ENCODE data around the gene TMEM266.

TMEM266 gene

GRCh38 chr15:76098685-76099084 is 38.9 kb downstream of the TMEM266 start:
- Mint-ChIP-seq H3K4me1 (peaks cover 12% of the 10 kb centered on the region), H3K27me3 (ENCODE audit: low read depth, poor library complexity) (peaks cover 58% of the 10 kb centered on the region)

DNA sequence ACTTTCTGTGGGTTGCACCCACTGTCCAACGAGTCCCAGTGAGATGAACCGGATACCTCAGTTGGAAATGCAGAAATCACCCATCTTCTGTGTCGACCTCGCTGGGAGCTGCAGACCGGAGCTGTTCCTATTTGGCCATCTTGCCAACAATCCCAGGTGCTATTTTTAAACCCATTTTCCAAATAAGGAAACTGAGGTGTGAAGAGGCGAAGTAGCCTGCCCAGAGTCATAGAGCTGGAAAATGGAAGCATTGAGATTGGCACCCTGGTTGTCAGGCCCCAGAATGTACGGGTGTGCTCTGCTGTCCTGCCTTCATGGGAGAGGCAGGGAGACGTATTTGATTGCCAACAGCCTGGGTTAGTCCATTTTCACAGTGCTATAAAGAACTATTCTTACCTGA is 39.6 kb downstream of the TMEM266 start:
- peaks cover 56% of the 10 kb centered on the region for H3K27me3 Mint-ChIP-seq (ENCODE audit: low read depth, poor library complexity)
- no peaks in the 10 kb centered on the region for H3K36me3 Mint-ChIP-seq (ENCODE audit: low read depth)
- peaks cover 30% of the 10 kb centered on the region for H3K9me3 Mint-ChIP-seq
- H3K4me3 Mint-ChIP-seq = no peak overlapping the region
- peaks cover 12% of the 10 kb centered on the region for H3K4me1 Mint-ChIP-seq
- no peak for DNase-seq
- TF ChIP-seq, protein P1, sequence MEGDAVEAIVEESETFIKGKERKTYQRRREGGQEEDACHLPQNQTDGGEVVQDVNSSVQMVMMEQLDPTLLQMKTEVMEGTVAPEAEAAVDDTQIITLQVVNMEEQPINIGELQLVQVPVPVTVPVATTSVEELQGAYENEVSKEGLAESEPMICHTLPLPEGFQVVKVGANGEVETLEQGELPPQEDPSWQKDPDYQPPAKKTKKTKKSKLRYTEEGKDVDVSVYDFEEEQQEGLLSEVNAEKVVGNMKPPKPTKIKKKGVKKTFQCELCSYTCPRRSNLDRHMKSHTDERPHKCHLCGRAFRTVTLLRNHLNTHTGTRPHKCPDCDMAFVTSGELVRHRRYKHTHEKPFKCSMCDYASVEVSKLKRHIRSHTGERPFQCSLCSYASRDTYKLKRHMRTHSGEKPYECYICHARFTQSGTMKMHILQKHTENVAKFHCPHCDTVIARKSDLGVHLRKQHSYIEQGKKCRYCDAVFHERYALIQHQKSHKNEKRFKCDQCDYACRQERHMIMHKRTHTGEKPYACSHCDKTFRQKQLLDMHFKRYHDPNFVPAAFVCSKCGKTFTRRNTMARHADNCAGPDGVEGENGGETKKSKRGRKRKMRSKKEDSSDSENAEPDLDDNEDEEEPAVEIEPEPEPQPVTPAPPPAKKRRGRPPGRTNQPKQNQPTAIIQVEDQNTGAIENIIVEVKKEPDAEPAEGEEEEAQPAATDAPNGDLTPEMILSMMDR (IDR thresholded peaks at IDR 0.05) = no peak
- no peak overlapping the region for H3K27ac Mint-ChIP-seq

More at GRCh38 chr15:76098685-76099084, 38.9 kb downstream of the TMEM266 start:
- TF ChIP-seq, protein P1 (IDR thresholded peaks at IDR 0.05) = no peak
- peak; percentile 45 for DNase-seq
- H3K9me3 Mint-ChIP-seq = peaks cover 37% of the 10 kb centered on the region
- no peaks in the 10 kb centered on the region for H3K36me3 Mint-ChIP-seq (ENCODE audit: low read depth)
- no peak overlapping the region for H3K27ac Mint-ChIP-seq
- H3K4me3 Mint-ChIP-seq = no peak overlapping the region

- peaks cover 48% of the 10 kb centered on the region for H3K27me3 Mint-ChIP-seq (ENCODE audit: low read depth, poor library complexity)
- TF ChIP-seq, protein P1 (IDR thresholded peaks at IDR 0.05) = no peak
Measured at GRCh38 chr15:76100361-76100760, 40.6 kb downstream of the TMEM266 start.

DNA sequence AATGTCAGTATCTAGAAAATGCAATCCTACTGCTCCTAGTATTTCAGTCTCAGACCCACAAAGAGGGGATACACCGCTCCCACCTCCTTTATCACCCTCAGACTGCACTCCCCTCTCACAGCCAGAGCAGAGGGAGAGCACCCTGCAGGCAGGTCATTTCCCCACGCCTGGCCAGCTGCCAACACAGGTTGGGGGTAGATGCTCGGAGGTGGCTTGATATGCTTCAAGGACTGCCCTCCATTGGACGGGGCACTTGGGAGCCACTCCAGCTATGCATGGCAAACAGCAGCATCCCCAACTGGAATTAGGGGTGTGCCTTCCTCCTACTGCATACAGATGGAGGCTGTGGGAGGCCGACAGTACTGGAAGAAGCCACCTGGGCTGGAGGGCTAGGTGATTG is 41.9 kb downstream of the TMEM266 start:
- TF ChIP-seq, protein P1 (IDR thresholded peaks at IDR 0.05) = no peak
- Mint-ChIP-seq H3K4me3 (no peak overlapping the region), H3K4me1 (peaks cover 12% of the 10 kb centered on the region), H3K27ac (no peak overlapping the region), H3K9me3 (peaks cover 16% of the 10 kb centered on the region), H3K36me3 (ENCODE audit: low read depth) (no peaks in the 10 kb centered on the region), H3K27me3 (ENCODE audit: low read depth, poor library complexity) (peaks cover 43% of the 10 kb centered on the region)
- no peak for DNase-seq

More at GRCh38 chr15:76100361-76100760, 40.6 kb downstream of the TMEM266 start:
- H3K4me3 Mint-ChIP-seq = no peak overlapping the region
- H3K36me3 Mint-ChIP-seq (ENCODE audit: low read depth) = no peaks in the 10 kb centered on the region
- no peak overlapping the region for H3K27ac Mint-ChIP-seq
- H3K9me3 Mint-ChIP-seq = peaks cover 21% of the 10 kb centered on the region
- H3K4me1 Mint-ChIP-seq = peaks cover 12% of the 10 kb centered on the region
- no peak for DNase-seq

DNA sequence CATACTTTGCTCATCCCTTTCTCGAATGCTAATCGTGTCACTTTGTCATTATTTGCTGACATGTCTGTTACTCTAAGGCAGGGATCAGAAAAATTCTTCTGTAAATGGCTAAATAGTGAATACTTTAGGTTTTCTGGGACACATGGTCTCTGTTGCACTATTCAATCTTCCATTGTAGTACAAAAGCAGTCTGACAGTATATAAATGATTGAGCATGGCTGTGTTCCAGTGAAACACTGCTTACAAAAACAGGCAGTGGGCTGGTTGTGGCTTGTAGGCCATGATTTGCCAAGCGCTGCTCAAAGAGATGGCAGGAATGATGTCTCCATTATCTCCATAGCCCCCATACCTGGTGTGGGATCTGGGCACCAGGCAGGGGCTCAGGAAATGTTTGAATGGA is 45.6 kb downstream of the TMEM266 start:
- H3K9me3 Mint-ChIP-seq = peaks cover 5% of the 10 kb centered on the region
- TF ChIP-seq, protein P1 (IDR thresholded peaks at IDR 0.05) = no peak
- peaks cover under 1% of the 10 kb centered on the region for H3K36me3 Mint-ChIP-seq (ENCODE audit: low read depth)
- peaks cover 10% of the 10 kb centered on the region for H3K4me1 Mint-ChIP-seq
- no peak overlapping the region for H3K27ac Mint-ChIP-seq
- no peak for DNase-seq
- peaks cover 23% of the 10 kb centered on the region for H3K27me3 Mint-ChIP-seq (ENCODE audit: low read depth, poor library complexity)
- no peak overlapping the region for H3K4me3 Mint-ChIP-seq

GRCh38 chr15:76105911-76106310 is 46.1 kb downstream of the TMEM266 start:
- Mint-ChIP-seq H3K9me3 (peaks cover 11% of the 10 kb centered on the region), H3K4me3 (no peak overlapping the region)
- TF ChIP-seq, protein P1 (IDR thresholded peaks at IDR 0.05) = no peak

More at GRCh38 chr15:76105911-76106310, 46.1 kb downstream of the TMEM266 start:
- H3K27me3 Mint-ChIP-seq (ENCODE audit: low read depth, poor library complexity) = peaks cover 18% of the 10 kb centered on the region
- H3K4me1 Mint-ChIP-seq = peaks cover 10% of the 10 kb centered on the region
- no peak for DNase-seq
- no peak overlapping the region for H3K27ac Mint-ChIP-seq
- H3K36me3 Mint-ChIP-seq (ENCODE audit: low read depth) = peaks cover 5% of the 10 kb centered on the region

Data from nephron progenitor cell (in vitro differentiated cells).